GM10248 (cell line): ENCODE results near the gene SLITRK5.

Source experiments
- CTCF ChIA-PET: fragments of 300-600 bp; sonication (Branson Sonifier 250); formaldehyde crosslinking; extraction: SDS; loops from one replicate; lab custom pipeline; 2021; ENCODE audit warnings: antibody characterized with exemption; lab: Yijun Ruan, JAX
- POLR2A ChIA-PET: fragments of 350-650 bp; sonication (Branson Sonifier 250); formaldehyde crosslinking; extraction: SDS; loops from one replicate; lab custom pipeline; 2020; ENCODE audit warnings: antibody characterized with exemption; lab: Yijun Ruan, JAX
- DNase-seq: peaks from one replicate; pipeline ENCODE4 v3.0.0; 2012; ENCODE audit errors: extremely low spot score
- TF ChIP-seq, protein P1 (sequence below): IDR thresholded peaks from 2 replicates; pipeline ENCODE4 v1.5.1; 2012; ENCODE audit warnings: mild to moderate bottlenecking, low read depth; ENCODE audit errors: extremely low read depth, missing control alignments, control extremely low read depth

The SLITRK5 gene

DNA sequence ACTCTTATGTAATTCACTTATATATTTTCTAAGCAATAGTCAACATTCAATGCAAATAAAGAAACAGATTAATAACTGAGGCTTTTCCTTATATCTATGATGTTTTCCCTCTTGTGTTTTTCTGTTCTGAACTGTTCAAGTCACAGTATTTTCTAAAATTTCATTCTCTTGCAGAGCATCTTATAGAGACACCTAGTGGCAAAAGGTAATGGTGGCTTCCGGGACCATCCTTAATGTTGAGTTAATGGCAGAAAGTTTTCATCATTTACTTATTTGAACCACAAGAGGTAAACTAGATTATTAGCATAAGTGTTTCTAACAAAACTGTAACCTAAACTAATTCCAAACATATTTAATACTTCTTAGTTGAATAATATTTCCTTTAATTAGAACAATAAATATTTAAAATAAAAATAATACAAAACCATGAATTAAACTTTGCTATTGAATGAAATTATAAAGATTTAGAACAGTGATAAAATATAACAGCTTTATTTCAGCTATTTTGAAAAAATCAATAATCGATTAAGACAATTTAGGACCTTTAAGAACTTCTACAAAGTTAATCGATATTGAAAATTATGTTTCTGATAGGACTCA lies 1.7 kb upstream of the SLITRK5 start:
- ChIA-PET POLR2A (no interaction called here), CTCF (no interaction called here)
- TF ChIP-seq, protein P1, sequence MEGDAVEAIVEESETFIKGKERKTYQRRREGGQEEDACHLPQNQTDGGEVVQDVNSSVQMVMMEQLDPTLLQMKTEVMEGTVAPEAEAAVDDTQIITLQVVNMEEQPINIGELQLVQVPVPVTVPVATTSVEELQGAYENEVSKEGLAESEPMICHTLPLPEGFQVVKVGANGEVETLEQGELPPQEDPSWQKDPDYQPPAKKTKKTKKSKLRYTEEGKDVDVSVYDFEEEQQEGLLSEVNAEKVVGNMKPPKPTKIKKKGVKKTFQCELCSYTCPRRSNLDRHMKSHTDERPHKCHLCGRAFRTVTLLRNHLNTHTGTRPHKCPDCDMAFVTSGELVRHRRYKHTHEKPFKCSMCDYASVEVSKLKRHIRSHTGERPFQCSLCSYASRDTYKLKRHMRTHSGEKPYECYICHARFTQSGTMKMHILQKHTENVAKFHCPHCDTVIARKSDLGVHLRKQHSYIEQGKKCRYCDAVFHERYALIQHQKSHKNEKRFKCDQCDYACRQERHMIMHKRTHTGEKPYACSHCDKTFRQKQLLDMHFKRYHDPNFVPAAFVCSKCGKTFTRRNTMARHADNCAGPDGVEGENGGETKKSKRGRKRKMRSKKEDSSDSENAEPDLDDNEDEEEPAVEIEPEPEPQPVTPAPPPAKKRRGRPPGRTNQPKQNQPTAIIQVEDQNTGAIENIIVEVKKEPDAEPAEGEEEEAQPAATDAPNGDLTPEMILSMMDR: peak; percentile 55
- DNase-seq: peak; percentile 19

GRCh38 chr13:87671753-87672605 lies 808 bp downstream of the SLITRK5 start:
- peak; percentile 7 for DNase-seq
- CTCF ChIA-PET: interaction anchor here (0.6 to 1.8 kb wide), 2 partner anchors 8 to 14 kb away, joined by 3 to 4 read pairs; no protein-coding TSS in a partner anchor
- POLR2A ChIA-PET: no interaction called here
- TF ChIP-seq, protein P1: no peak

GRCh38 chr13:87674247-87674738 lies 3.1 kb downstream of the SLITRK5 start:
- POLR2A ChIA-PET: no interaction called here
- TF ChIP-seq, protein P1: no peak
- CTCF ChIA-PET: no interaction called here
- DNase-seq: no peak

DNA sequence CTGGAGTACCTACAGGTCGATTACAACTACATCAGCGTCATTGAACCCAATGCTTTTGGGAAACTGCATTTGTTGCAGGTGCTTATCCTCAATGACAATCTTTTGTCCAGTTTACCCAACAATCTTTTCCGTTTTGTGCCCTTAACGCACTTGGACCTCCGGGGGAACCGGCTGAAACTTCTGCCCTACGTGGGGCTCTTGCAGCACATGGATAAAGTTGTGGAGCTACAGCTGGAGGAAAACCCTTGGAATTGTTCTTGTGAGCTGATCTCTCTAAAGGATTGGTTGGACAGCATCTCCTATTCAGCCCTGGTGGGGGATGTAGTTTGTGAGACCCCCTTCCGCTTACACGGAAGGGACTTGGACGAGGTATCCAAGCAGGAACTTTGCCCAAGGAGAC lies 4.7 kb downstream of the SLITRK5 start:
- TF ChIP-seq, protein P1: no peak
- POLR2A ChIA-PET: no interaction called here
- CTCF ChIA-PET: no interaction called here
- DNase-seq: no peak

DNA sequence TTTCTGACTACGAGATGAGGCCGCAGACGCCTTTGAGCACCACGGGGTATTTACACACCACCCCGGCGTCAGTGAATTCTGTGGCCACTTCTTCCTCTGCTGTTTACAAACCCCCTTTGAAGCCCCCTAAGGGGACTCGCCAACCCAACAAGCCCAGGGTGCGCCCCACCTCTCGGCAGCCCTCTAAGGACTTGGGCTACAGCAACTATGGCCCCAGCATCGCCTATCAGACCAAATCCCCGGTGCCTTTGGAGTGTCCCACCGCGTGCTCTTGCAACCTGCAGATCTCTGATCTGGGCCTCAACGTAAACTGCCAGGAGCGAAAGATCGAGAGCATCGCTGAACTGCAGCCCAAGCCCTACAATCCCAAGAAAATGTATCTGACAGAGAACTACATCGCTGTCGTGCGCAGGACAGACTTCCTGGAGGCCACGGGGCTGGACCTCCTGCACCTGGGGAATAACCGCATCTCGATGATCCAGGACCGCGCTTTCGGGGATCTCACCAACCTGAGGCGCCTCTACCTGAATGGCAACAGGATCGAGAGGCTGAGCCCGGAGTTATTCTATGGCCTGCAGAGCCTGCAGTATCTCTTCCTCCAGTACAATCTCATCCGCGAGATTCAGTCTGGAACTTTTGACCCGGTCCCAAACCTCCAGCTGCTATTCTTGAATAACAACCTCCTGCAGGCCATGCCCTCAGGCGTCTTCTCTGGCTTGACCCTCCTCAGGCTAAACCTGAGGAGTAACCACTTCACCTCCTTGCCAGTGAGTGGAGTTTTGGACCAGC lies 5.3 kb downstream of the SLITRK5 start:
- ChIA-PET CTCF (interaction anchor here (0.5 to 1.2 kb wide), 2 partner anchors 24 to 35 kb away, joined by 3 read pairs; no protein-coding TSS in a partner anchor), POLR2A (no interaction called here)
- peak; percentile 5 for DNase-seq
- TF ChIP-seq, protein P1: no peak

DNA sequence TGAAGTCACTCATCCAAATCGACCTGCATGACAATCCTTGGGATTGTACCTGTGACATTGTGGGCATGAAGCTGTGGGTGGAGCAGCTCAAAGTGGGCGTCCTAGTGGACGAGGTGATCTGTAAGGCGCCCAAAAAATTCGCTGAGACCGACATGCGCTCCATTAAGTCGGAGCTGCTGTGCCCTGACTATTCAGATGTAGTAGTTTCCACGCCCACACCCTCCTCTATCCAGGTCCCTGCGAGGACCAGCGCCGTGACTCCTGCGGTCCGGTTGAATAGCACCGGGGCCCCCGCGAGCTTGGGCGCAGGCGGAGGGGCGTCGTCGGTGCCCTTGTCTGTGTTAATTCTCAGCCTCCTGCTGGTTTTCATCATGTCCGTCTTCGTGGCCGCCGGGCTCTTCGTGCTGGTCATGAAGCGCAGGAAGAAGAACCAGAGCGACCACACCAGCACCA lies 5.9 kb downstream of the SLITRK5 start:
- peak; percentile 4 for DNase-seq
- TF ChIP-seq, protein P1: no peak
- ChIA-PET POLR2A (no interaction called here), CTCF (interaction anchor here (0.5 to 1.2 kb wide), 2 partner anchors 25 to 34 kb away, joined by 3 read pairs; no protein-coding TSS in a partner anchor)
